Stimulated activated CD8-positive, alpha-beta memory T cell treated with anti-CD3 and anti-CD28 coated beads, Interleukin-7, amount 100 ng/mL, for 4 hours (primary cell): ENCODE results near the gene SLC37A1.
A peak's percentile ranks its signal among the peaks of the same experiment; 100 is the strongest.

Experiments used
- DNase-seq, 2 donors: peaks; one replicate each; pipeline ENCODE4 v3.0.0-alpha.2; 2020; ENCODE audit warnings: low read depth in 2 of 2

SLC37A1 gene

DNA sequence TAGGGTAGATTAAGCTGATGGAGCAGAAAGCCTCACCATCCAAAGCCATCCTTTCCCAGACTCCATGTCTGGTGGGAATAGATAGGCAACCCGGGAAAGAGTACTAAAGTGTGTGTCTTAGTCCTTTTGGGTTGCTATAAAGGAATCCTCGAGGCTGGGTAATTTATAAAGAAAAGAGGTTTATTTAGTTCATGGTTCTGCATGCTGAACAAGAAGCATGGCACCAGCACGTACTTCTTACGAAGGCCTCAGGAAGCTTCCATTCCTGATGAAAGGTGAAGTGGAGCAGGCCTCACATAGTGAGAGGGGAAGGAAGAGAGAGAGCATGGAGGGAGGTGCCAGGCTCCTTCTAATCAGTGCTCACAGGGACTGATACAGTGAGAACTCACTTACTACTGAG lies 6.2 kb upstream of the SLC37A1 start:
- no peak for DNase-seq

DNA sequence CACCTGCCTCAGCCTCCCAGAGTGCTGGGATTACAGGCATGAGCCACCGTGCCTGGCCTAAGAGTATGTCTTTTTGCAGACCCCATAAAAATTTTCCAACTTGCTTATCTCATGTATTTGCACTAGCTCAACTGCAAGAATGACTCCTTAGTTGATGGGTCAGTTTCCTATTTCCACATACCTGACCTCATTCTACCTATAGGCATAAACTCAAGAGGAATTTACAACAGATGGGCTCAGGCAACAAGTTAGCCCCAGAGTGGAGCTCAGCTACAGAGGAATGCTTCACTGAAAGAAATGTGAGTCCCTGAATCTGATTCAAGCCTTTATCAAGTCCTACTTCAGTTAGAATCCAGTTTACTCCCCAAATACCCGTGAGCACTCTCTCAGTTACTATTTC lies 5.3 kb upstream of the SLC37A1 start:
- no peak for DNase-seq

DNA sequence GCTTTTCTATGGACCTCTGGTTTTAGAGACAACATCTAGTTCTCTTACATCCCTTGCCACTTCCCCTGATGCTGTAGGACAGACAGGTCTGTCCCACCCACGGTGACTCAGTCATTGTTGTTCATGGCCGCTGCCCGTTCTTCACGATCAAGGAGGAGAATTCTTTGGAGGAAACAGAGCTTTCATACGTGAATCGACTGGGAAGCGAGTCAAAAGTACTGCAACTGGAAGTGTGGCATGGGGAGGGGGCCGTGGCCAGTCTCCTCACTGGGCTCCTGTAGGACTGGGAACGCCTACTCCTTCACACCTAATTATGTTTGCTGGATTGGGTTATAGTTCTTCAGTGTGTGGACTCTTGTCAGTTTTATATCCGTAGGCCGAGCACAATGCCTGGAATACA lies 4.4 kb upstream of the SLC37A1 start:
- DNase-seq: no peak

DNA sequence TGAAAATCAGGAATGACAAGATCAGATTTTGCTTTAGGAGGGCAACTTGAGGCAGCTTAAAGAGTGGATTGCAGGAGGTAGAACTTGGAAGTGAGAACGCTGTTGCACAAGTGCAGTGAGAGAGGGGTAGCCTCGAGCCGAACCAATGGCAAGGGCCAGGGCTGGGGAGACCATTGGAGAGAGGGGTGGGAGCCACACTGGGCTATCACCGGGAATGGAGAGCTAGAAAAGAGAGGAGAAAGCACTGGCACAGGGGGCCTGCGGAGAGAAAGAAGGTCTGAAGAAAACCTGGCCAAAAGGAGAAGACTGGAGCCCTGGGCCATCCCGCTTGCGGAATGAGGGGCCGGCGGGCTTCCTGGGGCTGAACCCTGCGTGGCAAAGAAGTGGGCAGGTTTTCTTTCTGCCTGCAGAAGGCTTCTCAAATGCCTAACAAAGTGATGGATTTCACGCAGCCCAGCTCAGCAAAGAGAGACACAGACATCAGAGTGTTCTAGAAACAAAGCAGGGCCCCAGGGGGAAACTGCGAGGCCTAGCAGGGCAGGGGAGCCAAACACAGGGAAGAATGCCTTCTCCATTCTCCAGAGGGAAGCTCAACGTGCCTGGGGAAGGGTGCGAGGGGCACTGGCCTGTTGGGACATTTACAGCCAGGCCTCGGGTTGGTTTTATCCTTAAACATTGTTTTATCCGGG lies 1.2 kb upstream of the SLC37A1 start:
- no peak for DNase-seq

DNA sequence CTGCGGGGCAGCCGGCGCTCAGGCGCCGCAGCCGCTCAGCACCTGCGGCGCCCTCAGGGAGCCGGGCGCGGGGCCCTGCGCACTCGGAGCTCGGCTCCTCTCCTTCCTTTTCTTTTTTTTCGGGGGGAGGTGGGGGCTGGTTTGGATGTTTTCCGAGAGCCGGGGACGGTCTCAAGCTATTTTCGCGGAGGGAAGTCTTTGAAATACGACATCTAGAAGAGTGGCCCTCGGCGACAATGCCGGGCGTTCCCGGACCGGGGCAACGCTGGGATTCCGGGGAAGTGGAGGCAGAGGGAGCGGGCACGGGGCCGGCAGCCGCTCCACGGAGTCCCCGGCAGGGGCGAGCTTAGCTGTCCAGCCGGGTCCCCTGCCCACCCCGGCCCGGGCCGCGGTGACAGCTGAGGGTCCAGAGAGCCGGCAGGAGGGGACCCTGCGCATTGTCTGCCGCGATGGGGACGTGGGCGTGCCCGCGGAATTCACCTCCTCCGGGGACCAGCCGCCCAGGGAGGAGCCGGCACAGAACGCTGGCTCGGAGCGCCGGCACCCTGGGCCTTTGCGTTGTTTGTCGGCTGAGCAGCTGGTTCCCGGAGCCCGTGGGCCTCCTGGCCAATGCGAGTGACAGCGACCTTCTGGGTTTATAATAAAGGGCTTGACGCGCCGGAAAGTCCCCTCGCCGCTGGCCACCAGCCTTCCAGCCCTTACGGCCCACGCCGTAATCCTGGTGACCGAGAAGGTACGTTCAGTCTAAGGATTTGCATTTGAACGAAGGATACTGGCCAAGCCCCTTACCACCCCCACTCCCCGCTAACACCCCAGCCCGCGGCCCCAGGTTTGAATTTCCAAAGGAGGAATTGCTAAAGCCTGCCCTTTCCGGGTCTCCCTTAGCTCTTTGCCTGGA lies 582 bp downstream of the SLC37A1 start:
- DNase-seq: peak; percentile 34 to 65

DNA sequence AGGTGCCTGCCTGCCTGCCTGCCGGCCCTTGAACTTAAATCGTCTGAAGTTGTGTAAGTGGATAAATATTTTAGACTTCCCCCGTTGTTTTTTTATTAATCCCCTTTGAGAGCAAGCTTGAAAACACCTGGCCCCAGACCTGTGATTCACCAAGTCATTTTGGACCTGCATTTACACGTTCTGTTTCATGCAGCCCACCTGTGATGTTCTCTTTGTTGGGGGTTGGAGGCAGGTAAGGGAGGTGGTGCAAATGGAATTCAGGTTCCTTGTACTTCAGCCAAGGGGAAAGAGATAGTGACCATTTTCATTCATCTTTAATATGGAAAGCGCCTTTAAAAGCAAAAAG lies 1.2 kb downstream of the SLC37A1 start:
- DNase-seq: no peak

DNA sequence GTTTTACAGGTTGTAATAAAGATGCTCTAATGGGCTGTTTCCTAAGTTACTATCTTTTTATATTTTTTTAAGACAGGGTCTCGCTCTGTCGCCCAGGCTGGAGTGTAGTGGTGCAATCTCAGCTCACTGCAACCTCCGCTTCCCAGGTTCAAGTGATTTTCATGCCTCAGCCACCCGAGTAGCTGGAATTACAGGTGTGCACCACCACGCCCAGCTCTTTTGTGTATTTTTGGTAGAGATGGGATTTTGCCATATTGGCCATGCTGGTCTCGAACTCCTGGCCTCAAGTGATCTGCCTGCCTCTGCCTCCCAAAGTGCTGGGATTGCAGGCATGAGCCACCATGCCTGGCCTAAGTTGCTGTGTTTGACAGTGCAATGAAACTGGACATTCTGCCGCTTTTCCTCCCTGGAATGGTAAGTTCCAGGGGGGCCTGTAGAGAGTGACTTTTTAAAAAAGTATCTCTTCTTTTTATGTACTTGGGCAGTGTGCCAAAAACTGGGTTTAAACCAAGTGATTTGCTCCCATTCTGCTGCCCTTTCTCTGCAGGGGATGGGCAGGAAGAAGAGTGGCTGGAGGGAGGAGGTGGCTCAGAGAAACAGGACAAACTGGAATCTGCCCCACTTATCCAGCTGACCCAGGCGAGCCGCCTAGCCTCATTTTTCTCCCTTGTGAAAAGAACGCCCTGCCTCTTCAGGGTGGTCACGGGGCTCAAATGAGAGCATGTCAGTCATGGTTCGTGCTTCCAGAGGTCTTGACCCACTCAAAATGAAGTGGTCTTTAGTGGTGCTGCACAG lies 2.3 kb downstream of the SLC37A1 start:
- no peak for DNase-seq

DNA sequence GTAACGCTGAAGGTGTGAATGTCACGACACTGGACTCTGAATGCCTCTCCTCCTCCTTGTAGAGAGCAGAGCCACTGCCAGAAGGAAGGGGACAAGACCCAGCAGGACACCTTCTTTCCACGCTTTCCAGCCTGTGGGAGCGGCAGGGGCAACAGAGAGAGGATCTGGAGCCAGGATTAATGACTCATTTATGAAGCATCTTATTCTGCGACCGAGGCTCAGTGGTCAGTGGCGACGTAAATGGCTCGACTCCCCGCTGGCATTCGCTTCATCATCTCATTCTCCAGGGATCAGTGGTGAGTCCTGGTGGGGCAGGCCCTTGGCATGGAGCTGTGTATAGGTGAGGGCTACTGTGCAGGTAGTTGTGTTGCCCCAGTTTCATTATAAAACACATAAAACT lies 4.6 kb downstream of the SLC37A1 start:
- no peak for DNase-seq

DNA sequence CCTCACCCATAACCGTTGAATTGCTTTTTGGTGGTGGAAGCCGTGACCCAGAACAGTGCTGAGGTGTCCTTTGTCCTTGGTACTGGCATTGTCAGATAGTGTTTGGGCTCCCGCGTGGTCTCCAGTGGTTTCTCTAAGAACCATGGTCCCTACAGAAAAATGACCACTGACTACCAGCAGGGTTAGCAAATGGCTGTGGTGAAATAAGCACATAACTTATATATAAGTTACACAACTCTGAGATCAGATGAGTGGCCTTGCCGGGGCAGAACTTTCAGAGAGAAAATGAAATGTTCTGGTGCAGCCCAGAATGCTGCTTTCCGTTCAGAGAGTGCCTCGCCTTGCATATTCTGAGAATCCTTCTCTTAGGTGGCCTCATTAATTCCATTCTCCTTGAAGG lies 5.0 kb downstream of the SLC37A1 start:
- DNase-seq: no peak

DNA sequence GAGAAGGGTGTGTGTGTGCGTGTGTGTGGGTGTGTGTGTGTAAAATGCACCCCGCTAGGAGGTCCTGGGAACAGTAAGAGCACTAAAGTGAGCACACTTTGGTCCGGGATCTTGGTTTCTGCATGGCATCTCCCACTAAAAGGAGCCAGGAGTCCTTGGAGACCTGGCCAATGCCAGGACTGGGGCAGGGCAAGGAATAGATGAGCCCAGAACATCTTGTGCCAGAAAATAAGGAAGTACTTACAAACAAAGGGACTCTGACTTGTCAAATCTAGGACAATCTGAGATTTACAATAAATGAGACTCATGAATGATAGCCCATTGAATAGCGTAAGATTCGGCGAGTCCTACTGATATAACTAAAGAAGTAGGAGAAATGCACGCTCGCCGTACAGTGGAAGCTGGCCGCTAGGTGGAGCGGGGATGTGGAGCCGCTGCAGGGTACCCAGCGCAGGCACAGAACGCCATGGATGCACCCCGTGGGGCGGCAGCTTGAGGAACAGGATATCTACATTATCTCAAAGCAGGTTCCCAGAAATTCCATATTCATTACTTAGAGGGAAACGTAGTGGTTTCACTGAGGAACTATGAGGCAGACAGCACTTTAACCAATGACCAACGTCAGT lies 7.1 kb downstream of the SLC37A1 start:
- DNase-seq: no peak

DNA sequence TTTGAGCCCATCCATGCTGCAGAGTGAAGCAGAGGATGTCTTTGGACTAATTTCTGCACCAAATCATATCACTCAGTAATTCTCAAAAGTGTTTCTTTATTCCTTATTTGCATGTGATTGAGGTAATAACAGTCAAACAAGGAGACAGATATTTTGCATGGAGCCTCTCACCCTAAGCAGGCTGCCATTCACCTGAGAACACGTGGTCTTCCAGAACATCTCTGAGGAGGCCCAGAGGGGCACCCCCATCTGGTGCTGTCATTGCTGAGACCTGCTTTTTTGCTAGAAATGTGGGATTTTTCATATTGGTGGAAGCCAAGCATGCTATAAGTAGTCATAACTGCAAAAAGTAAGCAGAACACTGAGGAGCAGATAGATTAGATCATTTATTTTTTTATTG lies 7.7 kb downstream of the SLC37A1 start:
- DNase-seq: no peak

DNA sequence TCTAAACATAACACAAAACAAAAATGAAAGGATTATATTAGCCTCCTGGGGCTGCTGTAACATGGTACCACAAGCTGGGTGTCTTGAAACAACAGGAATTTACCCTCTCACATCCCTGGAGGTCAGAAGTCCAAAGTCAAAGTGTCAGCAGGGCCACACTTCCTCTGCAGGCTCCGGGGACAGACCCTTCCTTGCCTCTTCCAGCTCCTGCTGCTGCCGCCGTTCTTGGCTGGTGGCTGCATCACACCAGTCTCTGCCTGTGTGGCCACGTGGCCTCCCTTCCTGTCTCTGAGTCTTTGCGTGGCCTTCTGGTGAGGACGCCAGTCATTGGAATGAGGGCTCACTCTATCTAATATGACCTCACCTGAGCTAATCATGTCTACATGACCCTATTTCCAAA lies 8.2 kb downstream of the SLC37A1 start:
- no peak for DNase-seq

DNA sequence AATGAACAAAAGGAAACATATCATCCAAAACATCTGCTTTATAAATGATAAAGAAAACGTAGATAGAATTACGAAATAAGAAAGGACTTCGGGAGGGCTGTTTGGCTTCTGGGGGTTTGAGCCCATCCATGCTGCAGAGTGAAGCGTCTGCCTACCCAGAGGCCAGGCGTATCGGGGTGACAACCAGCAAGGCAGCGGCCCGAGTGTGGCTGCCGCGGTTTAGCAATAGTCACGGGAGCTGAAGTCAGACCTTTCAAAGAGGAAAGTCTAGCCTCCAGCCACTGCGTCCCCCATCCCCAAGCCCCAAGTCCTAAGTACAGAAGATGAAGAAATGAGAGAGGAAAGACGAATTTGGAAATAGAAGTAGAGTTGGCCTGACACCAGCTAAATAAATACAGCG lies 8.6 kb downstream of the SLC37A1 start:
- no peak for DNase-seq

DNA sequence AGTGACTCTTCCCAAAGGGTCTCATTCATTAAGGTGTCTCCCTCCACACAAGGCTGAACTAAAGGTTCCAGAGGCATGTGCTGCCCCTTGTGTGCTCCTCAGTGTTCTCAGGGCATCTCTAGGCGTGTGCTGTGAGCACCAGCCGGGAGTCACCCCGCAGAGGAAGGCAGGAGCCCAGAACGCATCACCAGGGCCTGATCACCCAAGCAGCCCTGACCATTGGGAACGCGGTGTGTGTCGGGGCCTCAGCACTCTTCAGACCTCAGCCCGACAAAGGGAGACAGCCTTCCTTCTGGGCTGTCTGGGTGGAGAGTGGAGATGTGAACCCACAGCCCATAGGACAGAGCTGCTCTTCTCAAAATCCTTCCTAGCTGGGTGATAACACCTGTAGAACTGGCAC lies 9.1 kb downstream of the SLC37A1 start:
- no peak for DNase-seq

DNA sequence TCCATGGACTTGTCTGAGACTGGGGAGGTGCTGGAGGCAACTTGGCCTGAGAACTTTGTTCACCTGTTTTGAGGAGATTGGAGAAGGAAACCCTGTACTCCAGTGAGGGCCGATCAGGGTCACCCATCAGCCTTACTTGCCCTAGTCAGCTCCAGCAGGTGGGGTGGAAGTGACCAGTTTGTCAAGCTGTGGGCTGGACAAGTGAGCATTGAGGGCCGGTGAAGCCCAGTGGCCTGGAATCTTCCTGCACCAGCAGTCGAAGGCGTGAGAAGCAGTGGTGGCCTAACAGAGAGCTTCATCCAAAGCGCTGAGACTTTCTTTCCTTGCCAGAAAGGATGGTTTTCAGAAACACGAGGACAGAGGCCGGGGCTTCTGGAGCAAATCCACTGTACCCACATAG lies 9.6 kb downstream of the SLC37A1 start:
- no peak for DNase-seq

DNA sequence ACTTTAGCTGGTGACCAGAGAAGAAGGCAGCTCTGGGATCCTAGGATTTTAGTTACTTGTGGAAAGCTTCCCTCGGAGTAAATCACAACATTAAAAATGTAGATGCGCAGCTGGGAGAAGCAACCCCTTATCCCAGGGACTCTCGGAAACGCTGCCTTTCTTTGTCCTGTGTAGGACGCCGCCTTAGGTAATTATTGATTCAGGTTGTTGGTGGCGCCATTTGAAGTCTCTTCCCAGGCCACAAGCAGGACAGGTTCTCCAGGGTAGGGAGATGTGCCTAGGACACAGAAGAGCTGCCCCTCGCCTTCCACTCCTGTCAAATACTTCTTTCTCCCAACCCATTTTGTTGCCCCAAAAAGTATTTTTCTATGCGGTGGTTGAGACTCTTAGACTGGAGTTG lies 10.3 kb downstream of the SLC37A1 start:
- no peak for DNase-seq

DNA sequence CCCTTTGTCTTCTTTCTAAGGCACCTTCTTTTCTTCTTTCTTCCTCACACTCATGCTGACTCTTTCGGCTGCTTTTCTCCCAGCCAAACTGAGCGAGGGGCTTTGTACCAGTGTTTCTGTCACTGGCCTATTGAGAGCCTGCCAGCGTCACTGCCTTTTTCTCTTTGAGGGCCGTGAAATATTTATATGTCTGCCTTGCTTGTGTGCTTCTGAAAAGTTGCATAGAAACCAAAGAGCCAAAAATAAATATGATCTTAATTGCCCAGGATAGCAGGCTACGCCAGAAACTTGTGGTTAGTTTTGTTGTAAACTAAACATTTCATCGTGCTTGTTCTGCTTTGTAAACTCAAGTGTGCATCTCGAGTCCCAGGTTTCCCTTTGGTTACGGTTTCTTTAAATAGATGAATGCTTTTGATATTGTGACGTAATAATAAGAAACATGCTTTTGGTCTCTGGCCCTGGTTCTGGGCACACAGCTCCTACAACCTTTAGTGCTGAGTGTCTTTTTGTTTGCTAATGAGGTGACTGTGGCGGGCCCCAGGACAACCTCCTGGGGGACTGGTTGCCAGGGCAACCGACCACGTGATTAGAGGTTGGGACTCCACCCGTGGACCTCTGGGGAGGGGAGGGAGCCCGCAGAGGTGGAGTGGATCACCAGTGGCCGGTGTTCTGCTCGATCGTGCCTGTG lies 10.8 kb downstream of the SLC37A1 start:
- DNase-seq: peak in 1 of 2 donors; percentile 46

DNA sequence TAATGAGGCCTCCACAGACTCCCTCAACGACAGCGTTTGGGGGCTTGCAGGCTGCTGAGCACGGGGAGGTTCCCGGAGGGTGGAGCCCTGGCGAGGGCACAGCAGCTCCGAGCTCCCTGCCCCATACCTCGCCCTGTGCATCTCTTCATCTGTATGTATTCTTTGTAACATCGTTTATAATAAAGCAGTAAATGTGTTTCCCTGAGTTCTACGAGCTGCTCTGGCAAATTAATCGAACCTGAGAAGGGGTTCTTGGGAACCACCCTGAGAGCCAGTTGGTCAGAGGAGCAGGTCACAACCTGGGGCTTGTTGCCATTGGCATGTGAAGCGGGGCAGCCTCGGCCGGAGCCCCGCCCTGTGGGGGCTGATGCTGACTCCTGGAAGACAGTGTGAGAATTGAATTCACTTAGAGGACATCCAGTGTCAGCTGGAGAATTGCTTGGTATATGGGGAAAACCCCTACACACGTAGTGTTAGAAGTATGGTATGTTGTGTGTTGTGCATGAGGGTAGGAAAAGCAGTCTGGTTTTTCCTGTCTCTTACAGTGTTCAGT lies 11.5 kb downstream of the SLC37A1 start:
- DNase-seq: no peak

DNA sequence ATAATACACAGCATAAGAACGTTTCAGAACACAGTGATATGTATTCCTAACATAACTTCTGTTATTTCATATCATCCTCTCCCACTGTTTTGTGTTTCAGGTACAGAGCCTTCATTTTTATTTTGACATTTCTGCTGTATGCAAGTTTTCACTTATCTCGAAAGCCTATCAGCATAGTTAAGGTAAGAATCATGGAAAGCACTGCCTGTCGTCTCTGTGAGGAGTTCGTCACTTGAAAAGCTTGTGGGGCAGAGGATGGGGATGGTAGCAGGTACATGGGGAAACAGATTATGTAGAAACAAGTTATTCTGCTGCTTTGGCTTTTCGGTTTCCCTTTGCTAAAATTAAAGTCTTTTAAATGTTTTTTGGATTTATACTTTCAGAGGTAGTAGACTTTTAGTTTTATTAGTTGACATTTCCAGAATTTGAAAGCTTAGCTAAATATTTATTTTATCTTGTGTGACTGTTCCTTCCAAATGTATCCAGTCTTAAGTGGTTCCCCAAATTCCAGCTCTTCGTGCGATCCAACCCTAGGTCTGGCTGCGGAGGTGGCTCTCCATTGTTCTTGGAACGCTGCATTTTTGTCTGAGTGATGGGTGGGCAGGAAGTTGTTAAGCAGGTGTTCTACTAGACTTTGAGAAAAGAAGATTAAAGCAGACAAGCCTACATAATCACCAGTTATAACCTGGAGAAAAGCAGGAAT lies 12.2 kb downstream of the SLC37A1 start:
- DNase-seq: no peak

DNA sequence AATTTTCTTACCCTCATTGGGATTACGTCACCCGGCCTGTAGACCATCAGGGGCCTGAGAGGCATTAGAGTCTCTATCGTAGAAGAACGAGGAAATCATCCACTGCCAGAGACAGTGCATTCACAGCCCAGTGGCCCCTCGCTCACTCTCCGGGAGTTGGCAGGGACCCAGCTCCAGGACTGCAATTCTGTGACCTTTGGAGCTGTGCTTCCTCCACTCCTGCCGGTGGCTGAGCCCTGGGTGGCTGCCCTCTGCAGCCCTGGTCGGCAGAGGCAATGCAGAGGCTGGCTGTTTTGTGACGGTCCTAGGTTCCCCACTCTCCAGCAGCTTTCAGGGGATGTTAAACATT lies 12.7 kb downstream of the SLC37A1 start:
- no peak for DNase-seq

DNA sequence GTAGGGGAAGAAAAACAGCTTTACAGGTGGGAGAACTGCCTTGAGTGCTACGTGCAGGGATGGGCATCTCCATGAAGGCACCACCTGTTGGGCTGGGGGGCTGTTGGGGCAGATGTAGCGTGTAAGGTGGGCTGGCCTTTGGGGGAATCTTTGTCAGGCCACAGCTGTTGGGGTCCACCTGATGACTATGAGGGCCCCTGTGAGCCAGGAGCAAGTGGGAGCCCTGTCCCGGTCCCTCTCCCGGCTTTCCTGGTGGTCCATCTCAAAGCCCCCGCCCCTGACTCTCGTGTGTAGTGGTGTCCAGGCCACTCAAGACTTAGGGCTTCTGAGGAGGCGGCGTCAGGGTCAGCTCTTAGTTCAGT lies 13.5 kb downstream of the SLC37A1 start:
- no peak for DNase-seq
